ENCODE measurements around the gene CRMP1. TPM values are rescaled to one million over a fixed set of nuclear protein-coding genes. Genes with fewer than 3 reads are reported as not detected.

CRMP1 gene
- total and polyA plus RNA-seq, 2 of the 8 experiments (the other 6 are each of a cell fraction or from before 2014, with no cell fraction given), result 120 to 131 TPM

GRCh38 chr4:5927116-5927515 lies 34.2 kb upstream of the CRMP1 start (continued):
- no peak for TF ChIP-seq CTCF (IDR thresholded peaks at IDR 0.05; ENCODE audit: control extremely low read depth in 1 of 3, insufficient read depth in 1 of 3, low read depth in 1 of 3, low read length in 3 of 3)
- no peak for TF ChIP-seq SP1 (IDR thresholded peaks at IDR 0.05; ENCODE audit: low read depth, low read length)
- no peak for TF ChIP-seq NANOG (IDR thresholded peaks at IDR 0.05; ENCODE audit: insufficient read depth, low read depth, low read length, poor library complexity, severe bottlenecking)
- no peak for TF ChIP-seq POLR2AphosphoS5 (IDR thresholded peaks at IDR 0.05; ENCODE audit: low read depth, low read length)
- TF ChIP-seq PHF8 (conservative IDR thresholded peaks at IDR 0.05; ENCODE audit: low read depth, low read length), result no peak
- TF ChIP-seq RBBP5 (IDR thresholded peaks at IDR 0.05; ENCODE audit: borderline replicate concordance, low read depth, low read length), result no peak
- TF ChIP-seq GTF2F1 (IDR thresholded peaks at IDR 0.05; ENCODE audit: borderline replicate concordance, low read depth, low read length), result no peak
- TF ChIP-seq SP4 (IDR thresholded peaks at IDR 0.05; ENCODE audit: low read length), result no peak
- TF ChIP-seq TEAD4 (IDR thresholded peaks at IDR 0.05; ENCODE audit: low read depth, low read length), result no peak
- TF ChIP-seq HDAC6 (IDR thresholded peaks at IDR 0.05; ENCODE audit: low read depth, low read length), result no peak

Data from H1 (cell line).